Activated CD4-positive, alpha-beta T cell treated with anti-CD3 and anti-CD28 coated beads, Interleukin-2, Interleukin-6, amounts not matched to agents 100 ng/mL and 50 ng/mL, durations not matched to agents 16 hours and 8 hours (primary cell): ENCODE measurements around the gene FANCG.

ENCODE experiments used
- DNase-seq: peaks from one replicate; pipeline ENCODE4 v3.0.0-alpha.2; 2020

Gene FANCG

GRCh38 chr9:35102769-35103659 lies 23.3 kb upstream of the FANCG start, which contains the start of gene STOML2:
Gene STOML2 (minus strand): TSS chr9:35103131. CDS start chr9:35103094, 37 bp downstream.
- DNase-seq = peak; percentile 96

DNA sequence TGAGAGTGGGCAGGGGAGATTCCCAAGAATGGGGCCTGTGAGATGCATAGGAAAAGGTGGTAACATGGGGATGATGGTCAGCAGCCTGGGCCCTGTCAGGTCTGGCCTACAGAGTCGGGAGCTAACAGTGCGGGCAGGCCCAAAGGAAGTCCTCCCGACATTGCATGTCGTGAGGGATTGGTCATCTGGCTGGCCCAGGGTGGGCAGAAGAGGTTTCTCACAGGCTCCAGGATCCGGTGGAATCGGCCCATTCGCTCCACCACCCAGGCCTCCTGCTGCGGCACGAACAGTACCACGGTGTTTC lies 22.7 kb upstream of the FANCG start:
- no peak for DNase-seq

- no peak for DNase-seq
Observed at GRCh38 chr9:35097573-35097972, 17.8 kb upstream of the FANCG start.

DNA sequence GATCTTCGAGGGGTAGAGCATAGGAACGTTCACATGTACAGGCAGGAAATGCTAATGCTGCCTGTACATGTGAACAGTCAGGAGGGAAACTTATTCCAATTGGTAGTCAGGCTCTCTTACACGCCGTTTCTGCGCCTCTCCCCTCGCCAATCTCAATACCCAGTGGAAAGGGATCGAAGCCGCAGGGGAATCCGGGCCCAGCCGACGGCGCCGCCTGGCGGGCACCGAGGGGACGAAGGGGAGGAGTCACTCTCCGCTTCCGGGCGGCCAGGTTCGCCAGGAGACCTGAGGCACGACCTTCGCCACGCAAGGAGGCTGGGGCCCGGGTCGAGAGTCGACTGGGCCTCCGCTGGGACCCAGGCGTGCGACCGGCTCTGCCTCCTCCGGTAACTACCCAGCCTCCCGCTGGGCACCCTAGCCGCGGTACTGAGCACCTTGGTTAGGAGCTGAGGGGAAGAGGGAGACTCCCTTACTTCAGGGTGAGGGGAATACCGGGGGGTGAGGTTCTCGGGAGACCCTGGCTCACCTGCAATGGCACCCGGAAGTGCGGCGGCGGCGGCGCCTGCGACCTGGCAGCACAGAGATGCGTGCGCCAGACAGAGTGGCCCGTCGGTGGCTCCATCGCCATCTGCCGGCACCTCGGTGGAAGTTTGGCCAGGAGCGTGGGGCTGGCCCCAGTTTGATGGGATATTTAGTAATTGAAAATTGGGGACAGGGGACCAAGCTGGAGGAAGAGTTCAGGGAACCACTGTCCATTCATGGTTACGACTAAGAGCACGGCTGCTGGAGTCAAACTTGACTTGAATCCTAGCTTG lies 16.5 kb upstream of the FANCG start, which contains the start of gene PIGO:
Gene PIGO (minus strand): TSS at position 557 of the 815 bp plus-strand sequence. CDS start 1,026 bp downstream, outside the sequence.
- DNase-seq = peak; percentile 94

- DNase-seq = no peak
Observed at GRCh38 chr9:35091536-35091935, 11.8 kb upstream of the FANCG start.

- DNase-seq = no peak
Observed at GRCh38 chr9:35089434-35089833, 9.7 kb upstream of the FANCG start.

- DNase-seq = no peak
Observed at GRCh38 chr9:35085078-35085477, 5.3 kb upstream of the FANCG start.

DNA sequence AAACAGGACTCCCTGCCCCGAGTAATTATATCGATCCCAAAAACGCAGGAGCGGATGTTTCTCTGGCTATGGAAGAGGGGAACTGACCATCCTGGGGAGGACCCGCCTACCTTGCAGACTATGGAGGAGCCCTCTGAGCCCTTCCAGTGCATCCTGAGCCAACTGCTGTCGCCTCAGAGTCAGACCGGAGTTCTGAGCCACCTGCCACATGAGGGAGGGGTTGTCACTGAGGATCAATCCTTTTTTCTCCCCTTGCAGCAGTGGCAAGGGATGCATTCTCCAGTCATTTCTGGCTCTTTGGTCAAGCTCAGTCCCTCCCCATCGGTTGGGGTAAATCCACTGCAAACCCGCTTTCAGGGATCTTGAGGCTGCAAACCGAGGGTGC lies 709 bp downstream of the FANCG start:
- DNase-seq = peak; percentile 21

GRCh38 chr9:35078066-35078465 lies 1.7 kb downstream of the FANCG start:
- no peak for DNase-seq

- no peak for DNase-seq
Observed at GRCh38 chr9:35076848-35077247, 2.9 kb downstream of the FANCG start.

- no peak for DNase-seq
Observed at GRCh38 chr9:35075358-35075757, 4.4 kb downstream of the FANCG start.

GRCh38 chr9:35074791-35075190 lies 5.0 kb downstream of the FANCG start:
- DNase-seq = no peak

GRCh38 chr9:35074141-35074540 lies 5.6 kb downstream of the FANCG start:
- no peak for DNase-seq

- peak; percentile 71 for DNase-seq
Observed at GRCh38 chr9:35073279-35073612, 6.5 kb downstream of the FANCG start.

DNA sequence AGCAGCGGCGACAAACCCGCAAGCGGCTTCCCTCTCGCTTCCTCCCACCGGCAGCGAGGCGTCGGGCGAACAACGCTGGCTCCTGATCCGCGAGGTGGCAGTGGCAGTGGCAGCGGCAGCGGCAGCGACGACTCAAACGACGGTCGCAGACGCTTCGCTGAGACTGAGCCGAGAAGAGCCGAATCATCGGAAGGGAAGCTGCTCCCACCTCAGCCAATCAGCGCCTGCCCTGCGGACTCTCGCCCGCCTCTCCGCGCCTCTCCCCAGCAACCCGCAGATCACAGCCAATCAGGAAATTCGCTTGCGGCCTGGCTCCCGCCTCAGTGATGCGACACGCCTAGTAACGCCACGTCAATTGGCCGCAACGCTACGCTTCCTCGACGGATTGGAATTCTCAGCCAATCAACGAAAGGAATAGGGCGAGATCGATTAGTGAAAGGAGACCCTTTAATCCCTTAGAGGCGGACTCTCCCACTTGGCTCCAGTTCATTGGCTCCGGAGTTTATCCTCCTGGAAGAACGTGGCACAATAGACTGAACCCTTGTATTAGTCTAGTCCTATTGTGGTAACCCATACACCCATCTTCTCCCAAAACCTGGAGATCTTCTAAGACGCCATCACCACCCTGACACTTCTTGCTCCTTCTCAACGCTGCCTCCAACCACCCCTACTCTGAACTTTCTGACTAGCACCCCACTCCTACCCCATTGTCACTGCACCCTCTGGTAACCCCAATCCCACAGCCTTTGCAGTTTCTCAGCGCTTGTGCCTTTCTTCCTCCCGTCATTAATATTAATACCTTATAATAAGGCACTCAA lies 7.1 kb downstream of the FANCG start, which contains the start of gene VCP:
Gene VCP (minus strand): TSS at position 165 of the 818 bp plus-strand sequence. CDS start 272 bp downstream, outside the sequence.
- DNase-seq = peak; percentile 99

- peak; percentile 89 for DNase-seq
Observed at GRCh38 chr9:35071814-35072460, 7.8 kb downstream of the FANCG start.

DNA sequence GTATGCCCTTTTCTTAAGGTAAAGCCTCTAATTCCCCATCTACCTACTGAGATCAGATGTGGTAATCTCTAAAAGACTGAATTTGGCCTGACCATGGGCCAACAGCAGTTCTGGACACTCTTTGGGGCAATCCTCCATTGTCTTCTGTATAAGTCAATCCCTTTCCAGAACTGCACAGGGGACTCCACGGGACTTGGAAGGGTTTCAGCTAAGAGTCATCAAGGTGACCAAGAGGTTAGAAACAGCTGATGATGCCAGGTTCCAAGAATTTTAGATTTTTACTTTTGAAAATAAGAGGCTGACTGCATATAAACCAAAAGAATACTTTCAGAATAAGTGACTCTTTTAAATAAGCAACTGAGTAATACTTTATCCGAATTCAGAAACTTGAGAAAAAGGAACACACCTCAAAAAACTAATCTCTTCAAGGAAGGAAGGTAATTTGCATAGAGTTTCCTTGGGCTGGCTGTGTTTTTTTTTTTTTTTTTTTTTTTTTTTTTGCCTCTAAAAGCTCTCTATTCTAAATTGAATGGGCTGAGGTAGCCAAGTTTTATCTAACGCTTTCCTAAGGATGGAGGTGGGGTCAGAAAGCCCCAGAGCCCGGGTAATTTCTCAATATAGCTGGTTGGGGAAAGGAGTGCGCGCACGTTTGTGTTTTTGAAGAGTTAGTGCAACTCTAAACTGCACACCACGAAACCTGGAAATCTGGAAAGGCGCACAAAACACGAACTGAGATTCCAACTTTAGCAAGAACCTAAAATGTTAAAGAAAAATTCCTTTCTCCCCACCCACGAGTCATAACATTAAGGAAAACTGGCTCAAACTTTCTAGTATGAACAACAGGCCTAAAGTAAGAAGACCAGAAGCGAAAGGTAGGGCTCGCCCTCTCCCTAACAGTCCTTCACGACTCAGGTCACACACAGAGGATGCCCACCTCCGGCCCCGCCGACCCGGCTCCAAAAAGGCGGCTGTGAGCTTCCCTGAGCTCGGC lies 8.6 kb downstream of the FANCG start:
- DNase-seq = peak; percentile 25

- DNase-seq = no peak
Observed at GRCh38 chr9:35069020-35069419, 10.7 kb downstream of the FANCG start.

- DNase-seq = no peak
Observed at GRCh38 chr9:35067056-35067455, 12.7 kb downstream of the FANCG start.

DNA sequence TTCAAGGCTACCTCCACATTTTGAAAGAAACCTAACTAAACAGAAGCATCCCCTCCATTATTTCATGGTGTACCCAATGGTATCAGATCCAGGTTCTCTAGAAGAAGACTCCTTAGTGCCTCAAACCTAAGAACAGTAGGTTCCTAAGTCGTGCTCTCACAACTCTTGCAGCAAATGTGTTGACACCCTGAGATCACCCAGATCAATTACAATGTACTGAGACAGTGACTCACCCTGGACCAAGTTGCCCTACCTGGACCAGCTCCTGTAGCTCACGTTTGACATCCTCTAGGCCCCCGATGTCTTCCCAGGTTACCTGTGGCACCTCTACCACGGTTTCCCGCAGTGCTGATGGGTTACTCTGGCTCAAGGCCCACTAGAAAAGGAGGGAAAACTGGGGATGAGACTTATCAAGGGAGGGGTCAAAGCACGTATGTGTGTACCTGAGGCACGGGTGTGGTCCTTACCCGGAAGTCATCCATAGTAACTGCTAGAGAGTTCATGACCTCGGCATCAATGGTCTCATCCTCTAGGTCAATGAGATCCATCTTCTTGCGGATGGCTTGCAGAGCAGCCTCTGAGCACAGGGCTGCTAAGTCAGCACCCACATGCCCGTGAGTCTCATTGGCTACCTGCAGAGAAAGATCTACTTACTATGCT lies 19.1 kb downstream of the FANCG start:
- no peak for DNase-seq

- no peak for DNase-seq
Observed at GRCh38 chr9:35059438-35059837, 20.3 kb downstream of the FANCG start.
